OCI-LY7 (cell line): ENCODE measurements around the gene ZNF516. TPM values are rescaled to one million over a fixed set of nuclear protein-coding genes. Genes with fewer than 3 reads are reported as not detected.

Experiments used
- BruUV-seq: library from RNA; stranded (reverse); fragments of 400-500 nt; replicated peaks from 2 replicates; lab custom pipeline; 2021; lab: Mats Ljungman, UMichigan
- CTCF ChIA-PET: fragments of 300-600 bp; sonication (Branson Sonifier 250); formaldehyde crosslinking; loops from one replicate; lab custom pipeline; 2022; ENCODE audit warnings: antibody characterized with exemption; ENCODE audit not compliant: unreplicated experiment; lab: Charles Lee
- POLR2A ChIA-PET: fragments of 300-600 bp; sonication (Branson Sonifier 250); formaldehyde crosslinking; loops from one replicate; lab custom pipeline; 2022; ENCODE audit warnings: antibody characterized with exemption; lab: Charles Lee
- DNase-seq: peaks from one replicate; pipeline ENCODE4 v3.0.0-alpha.2; 2015; ENCODE audit warnings: low spot score
- H2AFZ ChIP-seq: fragments of 200-600 bp; sonication (generic), shearing (Covaris generic); 2 replicates; pipeline ENCODE4 v1.6.1; 2014; ENCODE audit warnings: mild to moderate bottlenecking, antibody characterized with exemption, low read length, moderate library complexity
- H3K27ac ChIP-seq: fragments of 200-600 bp; sonication (generic); 2 replicates; pipeline ENCODE4 v1.5.1; 2014; ENCODE audit warnings: mixed run types, low read depth, mild to moderate bottlenecking, moderate library complexity, low read length, inconsistent platforms; ENCODE audit not compliant: poor library complexity, severe bottlenecking
- H3K36me3 ChIP-seq: fragments of 200-600 bp; sonication (generic); 2 replicates; pipeline ENCODE4 v1.6.1; 2014; ENCODE audit warnings: mild to moderate bottlenecking, antibody characterized with exemption, low read length, moderate library complexity, mixed read lengths; ENCODE audit not compliant: insufficient read depth
- H3K4me1 ChIP-seq: fragments of 200-600 bp; sonication (generic); 2 replicates; pipeline ENCODE4 v1.5.1; 2014; ENCODE audit warnings: mild to moderate bottlenecking, low read length; ENCODE audit not compliant: insufficient read depth, poor library complexity, severe bottlenecking
- H3K4me2 ChIP-seq: fragments of 200-600 bp; sonication (generic); 2 replicates; pipeline ENCODE4 v1.6.1; 2014; ENCODE audit warnings: mild to moderate bottlenecking, low read length
- H3K4me3 ChIP-seq: fragments of 200-600 bp; sonication (generic); 2 replicates; pipeline ENCODE4 v1.5.1; 2014; ENCODE audit warnings: mild to moderate bottlenecking, low read depth, low read length; ENCODE audit not compliant: poor library complexity, severe bottlenecking
- H3K79me2 ChIP-seq: fragments of 200-600 bp; sonication (generic); 2 replicates; pipeline ENCODE4 v1.6.1; 2016; ENCODE audit warnings: low read depth, mild to moderate bottlenecking, low read length, moderate library complexity, mixed read lengths; ENCODE audit not compliant: insufficient read depth
- H3K9me2 ChIP-seq: fragments of 200-600 bp; sonication (generic); 2 replicates; pipeline ENCODE4 v1.6.1; 2016; ENCODE audit warnings: mild to moderate bottlenecking, low read length, mixed read lengths; ENCODE audit not compliant: insufficient read depth
- H3K9me3 ChIP-seq: fragments of 200-600 bp; sonication (generic); 2 replicates; pipeline ENCODE4 v1.6.1; 2014; ENCODE audit warnings: mild to moderate bottlenecking, mixed run types, low read length, mixed read lengths
- H4K20me1 ChIP-seq: fragments of 200-600 bp; sonication (generic); 2 replicates; pipeline ENCODE4 v1.6.1; 2014; ENCODE audit warnings: mild to moderate bottlenecking, antibody characterized with exemption, low read length, moderate library complexity, mixed read lengths; ENCODE audit not compliant: insufficient read depth
- CTCF ChIP-seq: fragments of 200-600 bp; sonication (generic); conservative IDR thresholded peaks from 2 replicates; pipeline ENCODE4 v1.5.1; 2014; ENCODE audit warnings: mild to moderate bottlenecking, antibody characterized with exemption, low read length, moderate library complexity, mixed read lengths
- EZH2phosphoT487 ChIP-seq: fragments of 200-600 bp; sonication (generic); IDR thresholded peaks from 2 replicates; pipeline ENCODE4 v1.6.1; 2018; ENCODE audit warnings: low read depth, borderline replicate concordance, mild to moderate bottlenecking, mixed run types, antibody characterized with exemption, low read length, moderate library complexity, mixed read lengths
- intact Hi-C: fragments of 100-400 bp; cut with micrococcal nuclease; formaldehyde crosslinking; loops from one replicate; pipeline ENCODE4 v1.10.0; 2022; ENCODE audit not compliant: unreplicated experiment
- total RNA-seq, 2 experiments: library from RNA; depleted of rRNA in 1 of 2; stranded (reverse); fragments of >200 nt in 1 of 2; shearing (Covaris generic) in 1 of 2; gene quantifications; 2 replicates each; pipeline ENCODE4 v1.2.3, GENCODE V29; 2014 to 2022

ZNF516 gene
- total RNA-seq, 2 experiments from 2014 or later = 16.2 to 32.3 TPM

- ChIA-PET CTCF (no interaction called here), POLR2A (no interaction called here)
- no peak overlapping the region for H2AFZ ChIP-seq
- DNase-seq = no peak
- intact Hi-C loops = no loop called here
- BruUV-seq = no TSS peak
- H3K9me2 ChIP-seq = no peaks in the 10 kb centered on the region
- peaks cover 4% of the 10 kb centered on the region; the same call in 1 of the 2 replicates for H4K20me1 ChIP-seq
- TF ChIP-seq CTCF = no peak
- TF ChIP-seq EZH2phosphoT487 = no peak
- H3K79me2 ChIP-seq = peaks cover 53% of the 10 kb centered on the region
- no peak overlapping the region for H3K27ac ChIP-seq
- H3K9me3 ChIP-seq = no peaks in the 10 kb centered on the region
- no peak overlapping the region for H3K4me2 ChIP-seq
- H3K4me3 ChIP-seq = no peak overlapping the region
- H3K4me1 ChIP-seq = peaks cover 10% of the 10 kb centered on the region
- peaks cover 7% of the 10 kb centered on the region for H3K36me3 ChIP-seq
Measured at GRCh38 chr18:76465630-76466409, 29.2 kb downstream of the ZNF516 start.

GRCh38 chr18:76464281-76465259 lies 30.5 kb downstream of the ZNF516 start:
- TF ChIP-seq EZH2phosphoT487 = no peak
- no peak for TF ChIP-seq CTCF
- Histone ChIP-seq H3K36me3 (peaks cover 7% of the 10 kb centered on the region), H3K4me1 (peaks cover 10% of the 10 kb centered on the region), H4K20me1 (peaks cover 4% of the 10 kb centered on the region; the same call in 1 of the 2 replicates), H3K9me2 (no peaks in the 10 kb centered on the region), H2AFZ (no peak overlapping the region), H3K27ac (no peak overlapping the region), H3K79me2 (peaks cover 46% of the 10 kb centered on the region), H3K4me3 (no peak overlapping the region), H3K9me3 (no peaks in the 10 kb centered on the region), H3K4me2 (no peak overlapping the region)
- no peak for DNase-seq
- POLR2A ChIA-PET = no interaction called here
- CTCF ChIA-PET = no interaction called here
- no TSS peak for BruUV-seq
- intact Hi-C loops = no loop called here
